ENCODE data around the gene TRIP6. TPM values are rescaled to one million over a fixed set of nuclear protein-coding genes. Genes with fewer than 3 reads are reported as not detected.

TRIP6 gene
- total and polyA plus RNA-seq, 2 experiments from 2014 or later, result 57.5 to 70.3 TPM

DNA sequence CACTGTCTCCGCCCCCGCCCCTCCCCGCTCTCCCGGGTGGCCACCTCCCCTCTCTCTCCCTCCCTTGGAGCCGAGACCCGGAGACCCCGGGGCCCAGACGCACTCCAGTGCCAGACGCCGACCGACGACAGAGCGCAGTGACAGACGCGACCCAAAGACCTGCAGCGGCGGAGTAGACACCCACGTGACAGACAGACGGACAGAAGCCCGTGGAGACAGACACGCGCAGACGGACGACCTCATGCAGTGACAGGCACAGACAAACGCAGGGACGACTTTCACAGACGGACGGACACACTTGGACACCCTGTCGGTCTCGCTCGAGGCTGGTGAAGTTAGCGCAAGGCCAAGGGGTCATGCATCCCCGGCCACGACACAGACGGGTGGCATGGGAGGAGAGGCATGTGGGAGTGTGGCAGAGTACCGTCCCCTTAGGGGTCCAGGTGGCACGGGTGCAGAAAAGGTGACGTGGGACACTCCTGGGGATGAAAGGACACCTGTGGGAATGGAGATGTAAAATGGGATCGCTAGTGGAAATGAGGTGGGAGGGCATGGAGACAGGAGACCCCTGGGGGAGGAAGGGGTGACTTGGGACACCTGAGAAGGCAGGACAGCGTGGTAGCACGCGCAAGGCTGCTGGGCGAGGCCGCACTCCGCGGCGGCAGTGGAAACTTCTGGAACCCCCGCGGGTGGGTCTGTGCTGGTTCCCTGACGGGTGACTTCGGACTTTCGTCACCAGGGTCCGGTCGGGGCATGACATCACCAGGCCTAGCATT lies 29.0 kb downstream of the TRIP6 start:
- no peaks in the 10 kb centered on the region for H3K9me2 ChIP-seq (replicated peaks; ENCODE audit: insufficient read depth)

DNA sequence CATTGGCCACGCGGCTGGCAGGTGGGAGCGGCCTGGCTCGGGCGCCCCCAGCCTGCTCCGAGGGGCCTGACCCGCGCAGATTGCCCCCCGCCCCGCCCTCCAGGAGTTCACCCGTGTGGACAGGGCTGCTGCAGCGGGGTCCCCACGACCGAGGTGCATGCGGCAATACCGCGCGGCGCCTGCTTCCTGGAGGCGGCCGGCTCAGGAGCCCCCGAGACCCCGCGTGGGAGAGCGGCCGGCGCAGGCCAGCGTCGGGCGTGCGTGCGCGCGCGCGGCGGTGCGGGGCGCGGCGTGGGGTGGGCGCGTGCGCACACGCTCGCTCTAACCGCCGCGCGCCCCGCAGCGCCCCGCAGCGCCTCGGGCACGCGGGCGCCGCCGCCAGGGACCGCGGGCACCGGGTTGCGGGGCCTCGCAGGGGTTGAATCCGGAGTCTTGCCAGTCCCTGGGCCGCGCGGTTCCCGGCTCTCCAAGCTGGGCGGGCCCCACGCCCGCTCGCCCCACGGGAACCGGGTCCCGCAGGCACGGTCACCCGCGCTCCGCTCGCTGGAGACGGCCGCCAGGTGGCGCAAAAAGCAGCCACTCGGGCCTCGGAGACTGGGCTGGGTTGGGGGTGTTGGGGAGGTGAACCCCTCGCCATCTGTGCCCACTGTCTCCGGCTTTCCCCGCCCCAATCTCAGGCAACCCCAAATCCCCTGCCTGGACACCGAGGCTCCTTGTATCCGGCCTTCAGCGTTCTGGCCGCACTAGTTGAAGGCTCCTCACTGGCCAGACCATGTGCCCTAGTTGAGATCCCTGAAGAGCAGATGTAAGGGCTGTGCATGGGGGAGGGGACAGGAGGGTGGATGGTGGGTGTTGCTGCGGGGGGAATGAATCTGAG lies 29.8 kb downstream of the TRIP6 start:
- H4K20me1 ChIP-seq (ENCODE audit: insufficient read depth, poor library complexity, severe bottlenecking), result no peaks in the 10 kb centered on the region
- H3K79me2 ChIP-seq, result no peaks in the 10 kb centered on the region
- peaks cover 14% of the 10 kb centered on the region for H3K27me3 ChIP-seq
- H3K4me3 ChIP-seq, result peak overlapping the region; percentile 45
- H3K4me2 ChIP-seq, result peak overlapping the region; percentile 100
- peak overlapping the region; percentile 66 for H2AFZ ChIP-seq
- H3K4me1 ChIP-seq (ENCODE audit: insufficient read depth), result peaks cover 15% of the 10 kb centered on the region
- no peaks in the 10 kb centered on the region for H3K36me3 ChIP-seq (replicated peaks; ENCODE audit: insufficient read depth, low read depth)
- no peaks in the 10 kb centered on the region for H3K9me3 ChIP-seq (ENCODE audit: low read depth)
- WGBS (ENCODE audit: low lambda C conversion rate, missing lambda C conversion rate), result 4% methylated on average over 54 of the region's 95 CpGs
- no peaks in the 10 kb centered on the region for H3K9me2 ChIP-seq (replicated peaks; ENCODE audit: insufficient read depth)
- peak overlapping the region; percentile 33 for H3K27ac ChIP-seq
- TF ChIP-seq EZH2phosphoT487 (IDR thresholded peaks at IDR 0.05; ENCODE audit: low read depth, severe bottlenecking, unreplicated experiment), result no peak
- TF ChIP-seq, protein P1, sequence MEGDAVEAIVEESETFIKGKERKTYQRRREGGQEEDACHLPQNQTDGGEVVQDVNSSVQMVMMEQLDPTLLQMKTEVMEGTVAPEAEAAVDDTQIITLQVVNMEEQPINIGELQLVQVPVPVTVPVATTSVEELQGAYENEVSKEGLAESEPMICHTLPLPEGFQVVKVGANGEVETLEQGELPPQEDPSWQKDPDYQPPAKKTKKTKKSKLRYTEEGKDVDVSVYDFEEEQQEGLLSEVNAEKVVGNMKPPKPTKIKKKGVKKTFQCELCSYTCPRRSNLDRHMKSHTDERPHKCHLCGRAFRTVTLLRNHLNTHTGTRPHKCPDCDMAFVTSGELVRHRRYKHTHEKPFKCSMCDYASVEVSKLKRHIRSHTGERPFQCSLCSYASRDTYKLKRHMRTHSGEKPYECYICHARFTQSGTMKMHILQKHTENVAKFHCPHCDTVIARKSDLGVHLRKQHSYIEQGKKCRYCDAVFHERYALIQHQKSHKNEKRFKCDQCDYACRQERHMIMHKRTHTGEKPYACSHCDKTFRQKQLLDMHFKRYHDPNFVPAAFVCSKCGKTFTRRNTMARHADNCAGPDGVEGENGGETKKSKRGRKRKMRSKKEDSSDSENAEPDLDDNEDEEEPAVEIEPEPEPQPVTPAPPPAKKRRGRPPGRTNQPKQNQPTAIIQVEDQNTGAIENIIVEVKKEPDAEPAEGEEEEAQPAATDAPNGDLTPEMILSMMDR (IDR thresholded peaks at IDR 0.05; ENCODE audit: poor library complexity), result peak; percentile 81
- peak; percentile 61 for TF ChIP-seq EZH2 (IDR thresholded peaks at IDR 0.05; ENCODE audit: borderline replicate concordance)
- DNase-seq (ENCODE audit: low spot score), result peak; percentile 77

More for the DNA sequence above, 29.0 kb downstream of the TRIP6 start:
- Histone ChIP-seq H3K4me3 (no peak overlapping the region), H3K9me3 (ENCODE audit: low read depth) (no peaks in the 10 kb centered on the region), H3K4me1 (ENCODE audit: insufficient read depth) (peaks cover 18% of the 10 kb centered on the region), H2AFZ (peak overlapping the region; percentile 66), H3K4me2 (peak overlapping the region; percentile 100), H3K79me2 (no peaks in the 10 kb centered on the region), H3K27me3 (peaks cover 14% of the 10 kb centered on the region), H3K36me3 (replicated peaks; ENCODE audit: insufficient read depth, low read depth) (no peaks in the 10 kb centered on the region), H3K27ac (peak overlapping the region; percentile 62), H4K20me1 (ENCODE audit: insufficient read depth, poor library complexity, severe bottlenecking) (no peaks in the 10 kb centered on the region)
- 8% methylated on average over 45 of the region's 54 CpGs for WGBS (ENCODE audit: low lambda C conversion rate, missing lambda C conversion rate)
- TF ChIP-seq EZH2phosphoT487 (IDR thresholded peaks at IDR 0.05; ENCODE audit: low read depth, severe bottlenecking, unreplicated experiment) (peak; percentile 23), EZH2 (IDR thresholded peaks at IDR 0.05; ENCODE audit: borderline replicate concordance) (peak; percentile 78)
- TF ChIP-seq, protein P1 (IDR thresholded peaks at IDR 0.05; ENCODE audit: poor library complexity), result no peak
- DNase-seq (ENCODE audit: low spot score), result peak; percentile 77

DNA sequence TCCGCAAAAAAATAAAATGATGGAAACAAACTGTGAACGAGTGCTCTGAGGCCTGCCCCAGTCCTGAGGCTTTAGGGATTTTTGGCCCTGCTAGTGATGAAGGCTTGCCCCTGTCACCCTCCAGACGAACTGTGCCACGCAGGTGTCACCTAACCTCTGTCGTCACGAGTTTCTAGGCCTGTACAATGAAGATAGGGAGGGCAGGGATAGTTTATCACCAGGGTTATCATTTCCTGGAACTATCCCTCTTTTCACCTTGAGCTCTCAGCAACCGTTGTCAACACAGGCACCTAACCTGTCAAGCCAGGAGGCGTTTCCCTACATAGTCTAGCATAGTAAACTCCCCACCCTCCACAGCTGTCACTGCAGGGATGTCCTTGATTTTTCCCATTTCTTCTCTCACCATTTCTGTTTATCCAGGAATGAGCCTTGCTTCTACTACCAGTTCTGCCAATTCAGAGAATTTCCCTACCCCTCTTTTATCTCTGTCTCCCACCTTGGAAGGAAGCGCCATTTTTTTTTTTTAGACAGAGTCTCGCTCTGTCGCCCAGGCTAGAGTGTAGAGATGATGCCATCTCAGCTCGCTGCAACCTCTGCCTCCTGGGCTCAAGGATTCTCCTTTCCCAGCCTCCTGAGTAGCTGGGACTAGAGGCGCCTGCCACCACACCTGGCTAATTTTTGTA lies 30.7 kb downstream of the TRIP6 start:
- peak; percentile 66 for DNase-seq (ENCODE audit: low spot score)
- peak overlapping the region; percentile 33 for H3K27ac ChIP-seq

More for the DNA sequence above, 30.7 kb downstream of the TRIP6 start:
- no peak overlapping the region for H2AFZ ChIP-seq
- peaks cover 14% of the 10 kb centered on the region for H3K27me3 ChIP-seq
- TF ChIP-seq EZH2 (IDR thresholded peaks at IDR 0.05; ENCODE audit: borderline replicate concordance), result no peak
- TF ChIP-seq EZH2phosphoT487 (IDR thresholded peaks at IDR 0.05; ENCODE audit: low read depth, severe bottlenecking, unreplicated experiment), result no peak
- TF ChIP-seq, protein P1 (IDR thresholded peaks at IDR 0.05; ENCODE audit: poor library complexity), result no peak
- H3K4me3 ChIP-seq, result no peak overlapping the region
- H3K4me1 ChIP-seq (ENCODE audit: insufficient read depth), result peaks cover 15% of the 10 kb centered on the region
- no peak overlapping the region for H3K4me2 ChIP-seq
- H4K20me1 ChIP-seq (ENCODE audit: insufficient read depth, poor library complexity, severe bottlenecking), result no peaks in the 10 kb centered on the region
- H3K36me3 ChIP-seq (replicated peaks; ENCODE audit: insufficient read depth, low read depth), result no peaks in the 10 kb centered on the region
- H3K79me2 ChIP-seq, result no peaks in the 10 kb centered on the region
- H3K9me3 ChIP-seq (ENCODE audit: low read depth), result no peaks in the 10 kb centered on the region
- no peaks in the 10 kb centered on the region for H3K9me2 ChIP-seq (replicated peaks; ENCODE audit: insufficient read depth)
- 81% methylated on average over 13 of the region's 13 CpGs for WGBS (ENCODE audit: low lambda C conversion rate, missing lambda C conversion rate)
